Measurements from ENCODE around the gene PLEKHA3. TPM values are rescaled to one million over a fixed set of nuclear protein-coding genes. Genes with fewer than 3 reads are reported as not detected.
"Not testable (repeated sequence)": the region's sequence is repeated elsewhere in the genome, so short reads cannot be mapped to it uniquely, and the experiment has no call there.

Gene PLEKHA3
- total RNA-seq, 1 experiment from 2014 or later: 26.8 TPM

- H3K9me3 ChIP-seq (ENCODE audit: control insufficient read depth in 1 of 2, insufficient read depth in 1 of 2, low read depth in 1 of 2, low read length in 2 of 2); H3K9me2 ChIP-seq (ENCODE audit: insufficient read depth); H3K9ac ChIP-seq (ENCODE audit: low read length); H4K20me1 ChIP-seq (ENCODE audit: insufficient read depth); RAD21 ChIA-PET (ENCODE audit: low non-redundant PET in 1 of 2, low total read pairs in 2 of 2, uncharacterized antibody in 2 of 2, unreplicated experiment in 2 of 2); H3K4me1 ChIP-seq (ENCODE audit: control insufficient read depth in 1 of 2, insufficient read depth in 2 of 2, low read length in 2 of 2); BruUV-seq (replicated peaks); H3K27me3 ChIP-seq (ENCODE audit: insufficient read depth, low read length); intact Hi-C loops (cut with micrococcal nuclease); CTCF ChIA-PET; H2AFZ ChIP-seq (ENCODE audit: low read depth, low read length, poor library complexity, severe bottlenecking); DNase-seq (ENCODE audit: low read depth, low spot score); ATAC-seq; POLR2A ChIA-PET; H3K27ac ChIP-seq (ENCODE audit: low read depth, low read length); H3K4me2 ChIP-seq (ENCODE audit: low read length); H3K36me3 ChIP-seq (ENCODE audit: control insufficient read depth in 1 of 2, insufficient read depth in 2 of 2, low read length in 2 of 2); H3K4me3 ChIP-seq (replicated peaks in 1 of 2; ENCODE audit: low read depth in 1 of 2, low read length in 2 of 2): not testable (repeated sequence)
- peaks cover 20% of the 10 kb centered on the region for H3K79me2 ChIP-seq (ENCODE audit: insufficient read depth, low read length)
These were observed 45.2 kb downstream of the PLEKHA3 start for GRCh38 chr2:178525460-178525859.

DNA sequence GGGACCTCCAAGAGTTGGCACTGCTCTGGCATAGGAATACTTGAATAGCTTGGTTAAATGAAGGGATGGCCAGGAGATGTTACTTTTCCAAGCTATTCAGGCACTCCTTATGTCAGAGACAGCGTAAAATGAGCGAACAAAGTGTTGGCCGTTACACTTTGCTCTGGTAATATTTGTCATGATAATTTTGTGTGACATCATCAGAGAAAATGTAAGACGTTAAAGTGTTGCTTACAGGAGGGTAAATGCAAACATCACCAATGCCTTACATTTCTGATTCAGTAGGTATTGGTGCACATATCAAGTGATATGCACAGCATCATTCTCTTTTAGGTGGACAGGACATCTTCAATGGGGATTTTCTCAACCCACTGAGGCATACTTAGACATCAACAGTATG lies 46.0 kb downstream of the PLEKHA3 start:
- H3K4me1 ChIP-seq (ENCODE audit: control insufficient read depth in 1 of 2, insufficient read depth in 2 of 2, low read length in 2 of 2): peaks cover 0 to 4% of the 10 kb centered on the region in 2 experiments; a peak in 1 of 4 replicates
- no peaks in the 10 kb centered on the region for H3K9me3 ChIP-seq (ENCODE audit: control insufficient read depth in 1 of 2, insufficient read depth in 1 of 2, low read depth in 1 of 2, low read length in 2 of 2)
- H4K20me1 ChIP-seq (ENCODE audit: insufficient read depth): no peaks in the 10 kb centered on the region; the same call in 1 of the 2 replicates
- ChIA-PET POLR2A (no interaction called here), RAD21 (ENCODE audit: low non-redundant PET in 1 of 2, low total read pairs in 2 of 2, uncharacterized antibody in 2 of 2, unreplicated experiment in 2 of 2) (no interaction called here), CTCF (no interaction called here)
- intact Hi-C loops (cut with micrococcal nuclease): no loop called here
- no peaks in the 10 kb centered on the region for H3K36me3 ChIP-seq (ENCODE audit: control insufficient read depth in 1 of 2, insufficient read depth in 2 of 2, low read length in 2 of 2)
- peaks cover 20% of the 10 kb centered on the region for H3K79me2 ChIP-seq (ENCODE audit: insufficient read depth, low read length)
- no peaks in the 10 kb centered on the region for H3K9me2 ChIP-seq (ENCODE audit: insufficient read depth)
- no TSS peak for BruUV-seq (replicated peaks)
- no peak overlapping the region for H2AFZ ChIP-seq (ENCODE audit: low read depth, low read length, poor library complexity, severe bottlenecking)
- ATAC-seq (no peak), DNase-seq (ENCODE audit: low read depth, low spot score) (no peak)
- H3K27me3 ChIP-seq (ENCODE audit: insufficient read depth, low read length): no peaks in the 10 kb centered on the region
- no peak overlapping the region for H3K27ac ChIP-seq (ENCODE audit: low read depth, low read length)
- H3K9ac ChIP-seq (ENCODE audit: low read length): no peak overlapping the region
- H3K4me3 ChIP-seq (replicated peaks in 1 of 2; ENCODE audit: low read depth in 1 of 2, low read length in 2 of 2): no peak overlapping the region
- no peak overlapping the region for H3K4me2 ChIP-seq (ENCODE audit: low read length)
- TF ChIP-seq ZNF274 (IDR thresholded peaks at IDR 0.05; ENCODE audit: low read depth, low read length): no peak
- TF ChIP-seq SP1 (IDR thresholded peaks at IDR 0.05; ENCODE audit: low read depth): no peak
- no peak for TF ChIP-seq TCF7L2 (IDR thresholded peaks at IDR 0.05; ENCODE audit: borderline replicate concordance, extremely low read depth, insufficient read depth, insufficient read length)
- TF ChIP-seq ZBTB33 (IDR thresholded peaks at IDR 0.05; ENCODE audit: extremely low read depth, insufficient replicate concordance, low read length): no peak
- TF ChIP-seq POLR2AphosphoS5 (IDR thresholded peaks at IDR 0.05; ENCODE audit: low read depth, low read length): no peak
- TF ChIP-seq EGR1 (IDR thresholded peaks at IDR 0.05; ENCODE audit: low read depth): no peak
- no peak for TF ChIP-seq CBX3 (IDR thresholded peaks at IDR 0.05; ENCODE audit: low read depth)
- TF ChIP-seq RAD21 (IDR thresholded peaks at IDR 0.05; ENCODE audit: low read depth): no peak
- TF ChIP-seq JUND (IDR thresholded peaks at IDR 0.05): no peak
- TF ChIP-seq EZH2 (IDR thresholded peaks at IDR 0.05): no peak
- TF ChIP-seq, protein P1, sequence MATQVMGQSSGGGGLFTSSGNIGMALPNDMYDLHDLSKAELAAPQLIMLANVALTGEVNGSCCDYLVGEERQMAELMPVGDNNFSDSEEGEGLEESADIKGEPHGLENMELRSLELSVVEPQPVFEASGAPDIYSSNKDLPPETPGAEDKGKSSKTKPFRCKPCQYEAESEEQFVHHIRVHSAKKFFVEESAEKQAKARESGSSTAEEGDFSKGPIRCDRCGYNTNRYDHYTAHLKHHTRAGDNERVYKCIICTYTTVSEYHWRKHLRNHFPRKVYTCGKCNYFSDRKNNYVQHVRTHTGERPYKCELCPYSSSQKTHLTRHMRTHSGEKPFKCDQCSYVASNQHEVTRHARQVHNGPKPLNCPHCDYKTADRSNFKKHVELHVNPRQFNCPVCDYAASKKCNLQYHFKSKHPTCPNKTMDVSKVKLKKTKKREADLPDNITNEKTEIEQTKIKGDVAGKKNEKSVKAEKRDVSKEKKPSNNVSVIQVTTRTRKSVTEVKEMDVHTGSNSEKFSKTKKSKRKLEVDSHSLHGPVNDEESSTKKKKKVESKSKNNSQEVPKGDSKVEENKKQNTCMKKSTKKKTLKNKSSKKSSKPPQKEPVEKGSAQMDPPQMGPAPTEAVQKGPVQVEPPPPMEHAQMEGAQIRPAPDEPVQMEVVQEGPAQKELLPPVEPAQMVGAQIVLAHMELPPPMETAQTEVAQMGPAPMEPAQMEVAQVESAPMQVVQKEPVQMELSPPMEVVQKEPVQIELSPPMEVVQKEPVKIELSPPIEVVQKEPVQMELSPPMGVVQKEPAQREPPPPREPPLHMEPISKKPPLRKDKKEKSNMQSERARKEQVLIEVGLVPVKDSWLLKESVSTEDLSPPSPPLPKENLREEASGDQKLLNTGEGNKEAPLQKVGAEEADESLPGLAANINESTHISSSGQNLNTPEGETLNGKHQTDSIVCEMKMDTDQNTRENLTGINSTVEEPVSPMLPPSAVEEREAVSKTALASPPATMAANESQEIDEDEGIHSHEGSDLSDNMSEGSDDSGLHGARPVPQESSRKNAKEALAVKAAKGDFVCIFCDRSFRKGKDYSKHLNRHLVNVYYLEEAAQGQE (IDR thresholded peaks at IDR 0.05; ENCODE audit: low read depth): no peak
- TF ChIP-seq SRF (IDR thresholded peaks at IDR 0.05; ENCODE audit: low read depth): no peak
- TF ChIP-seq CTCF (IDR thresholded peaks at IDR 0.05 in 2 of 3, conservative IDR thresholded peaks at IDR 0.05 in 1 of 3; ENCODE audit: borderline replicate concordance in 1 of 3, insufficient read depth in 1 of 3, low read depth in 2 of 3, low read length in 2 of 3): no peak
- TF ChIP-seq MAX (IDR thresholded peaks at IDR 0.05): no peak
